ENCODE data around the gene CDIPT. TPM values are rescaled to one million over a fixed set of nuclear protein-coding genes. Genes with fewer than 3 reads are reported as not detected.
A peak's percentile ranks its signal among the peaks of the same experiment; 100 is the strongest.

Gene CDIPT
- total and polyA plus RNA-seq, 4 experiments from 2014 or later: 76.2 to 123 (median 83.5) TPM

- peaks cover 14 to 29% of the 10 kb centered on the region in 2 donors for H3K27me3 Mint-ChIP-seq
- H3K4me3 ChIP-seq (ENCODE audit: low read length in 2 of 2): no peak overlapping the region
- H3K4me1 ChIP-seq (ENCODE audit: insufficient read depth, low read length): peaks cover 14% of the 10 kb centered on the region
- no peaks in the 10 kb centered on the region for H3K36me3 ChIP-seq (ENCODE audit: insufficient read depth, low read length)
- peaks cover 3 to 18% (median 13%) of the 10 kb centered on the region in 4 donors for H3K4me1 Mint-ChIP-seq
- H3K9me3 ChIP-seq (ENCODE audit: control insufficient read depth in 1 of 2, low read length in 2 of 2): no peaks in the 10 kb centered on the region
- ChIA-PET POLR2A (ENCODE audit: partially characterized antibody) (no interaction called here), CTCF (ENCODE audit: partially characterized antibody) (interaction anchor here (1.0 kb wide), 1 partner anchor 33 kb away, joined by 4 read pairs; no protein-coding TSS in a partner anchor)
- no peaks in the 10 kb centered on the region for H3K36me3 Mint-ChIP-seq
- H3K27ac ChIP-seq (ENCODE audit: low read depth, low read length): no peak overlapping the region
- peaks cover 8% of the 10 kb centered on the region for H3K27me3 ChIP-seq (ENCODE audit: insufficient read depth, low read length)
- no peak overlapping the region for H3K4me3 Mint-ChIP-seq
- DNase-seq: no peak
- no peak overlapping the region for H3K27ac Mint-ChIP-seq
- intact Hi-C loops (cut with micrococcal nuclease): no loop called here
- H3K9me3 Mint-ChIP-seq: peaks cover 0 to 1% (median 0%) of the 10 kb centered on the region in 8 donors
Measured at GRCh38 chr16:29881050-29881449, 18.0 kb upstream of the CDIPT start.

GRCh38 chr16:29878172-29878571 is 15.1 kb upstream of the CDIPT start:
- CTCF ChIA-PET (ENCODE audit: partially characterized antibody): interaction anchor here (1.6 kb wide), 1 partner anchor 30 kb away, joined by 9 read pairs; no protein-coding TSS in a partner anchor
- Mint-ChIP-seq H3K36me3 (no peaks in the 10 kb centered on the region), H3K27me3 (peaks cover 14 to 31% of the 10 kb centered on the region in 2 donors), H3K27ac (no peak overlapping the region), H3K9me3 (peaks cover 0 to 1% (median 0%) of the 10 kb centered on the region in 8 donors), H3K4me3 (peak overlapping the region in 4 of 8 donors; percentile 42 to 88 (median 84)), H3K4me1 (peaks cover 3 to 21% (median 14%) of the 10 kb centered on the region in 4 donors)
- H3K27me3 ChIP-seq (ENCODE audit: insufficient read depth, low read length): peaks cover 8% of the 10 kb centered on the region
- H3K36me3 ChIP-seq (ENCODE audit: insufficient read depth, low read length): no peaks in the 10 kb centered on the region
- POLR2A ChIA-PET (ENCODE audit: partially characterized antibody): no interaction called here
- H3K4me3 ChIP-seq (ENCODE audit: low read length in 2 of 2): no peak overlapping the region
- intact Hi-C loops (cut with micrococcal nuclease): no loop called here
- H3K9me3 ChIP-seq (ENCODE audit: control insufficient read depth in 1 of 2, low read length in 2 of 2): no peaks in the 10 kb centered on the region
- peaks cover 14% of the 10 kb centered on the region for H3K4me1 ChIP-seq (ENCODE audit: insufficient read depth, low read length)
- no peak overlapping the region for H3K27ac ChIP-seq (ENCODE audit: low read depth, low read length)
- DNase-seq: no peak

DNA sequence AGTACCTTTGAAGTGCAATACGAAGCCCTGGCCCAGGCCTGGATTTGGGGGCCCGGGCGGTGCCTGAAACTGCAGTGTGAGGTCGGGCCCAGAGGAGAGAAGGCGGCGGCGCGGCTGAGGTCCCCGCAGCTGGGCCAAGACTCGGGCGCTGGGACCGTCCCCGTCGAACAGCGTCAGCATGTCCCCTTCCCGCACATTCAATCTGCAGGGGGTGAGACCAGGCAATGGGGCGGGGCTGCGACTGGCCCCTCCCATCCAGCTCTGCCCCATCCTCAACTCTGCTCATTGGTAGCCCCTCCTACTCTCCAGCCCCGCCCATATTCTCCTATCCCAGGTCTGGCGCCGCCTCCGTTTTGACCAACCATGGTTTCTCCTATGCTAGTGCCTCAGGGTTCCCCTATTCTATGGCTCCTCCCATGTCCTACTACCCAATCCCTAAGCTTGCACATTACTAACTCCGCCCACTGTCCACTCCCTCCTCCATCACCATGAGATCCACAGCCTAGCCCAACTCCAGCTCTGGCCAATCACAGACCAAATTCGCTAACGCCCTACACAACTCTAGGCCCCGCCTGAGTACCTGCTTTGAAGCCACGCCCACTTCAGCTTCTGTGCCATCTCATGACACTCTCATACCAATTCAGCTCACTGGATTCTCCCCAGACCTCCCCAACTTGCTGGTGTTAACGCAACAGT is 14.4 kb upstream of the CDIPT start:
- H3K4me3 ChIP-seq (ENCODE audit: low read length in 2 of 2): peak overlapping the region in 1 of 2 donors; percentile 38
- CTCF ChIA-PET (ENCODE audit: partially characterized antibody): interaction anchor here (1.6 kb wide), 1 partner anchor 29 kb away, joined by 9 read pairs; no protein-coding TSS in a partner anchor
- intact Hi-C loops (cut with micrococcal nuclease): no loop called here

GRCh38 chr16:29876594-29877249 is 13.7 kb upstream of the CDIPT start:
- Histone ChIP-seq H3K36me3 (ENCODE audit: insufficient read depth, low read length) (no peaks in the 10 kb centered on the region), H3K27me3 (ENCODE audit: insufficient read depth, low read length) (peaks cover 8% of the 10 kb centered on the region), H3K4me3 (ENCODE audit: low read length in 2 of 2) (peak overlapping the region in 1 of 2 donors; percentile 38), H3K27ac (ENCODE audit: low read depth, low read length) (no peak overlapping the region), H3K4me1 (ENCODE audit: insufficient read depth, low read length) (peaks cover 14% of the 10 kb centered on the region), H3K9me3 (ENCODE audit: control insufficient read depth in 1 of 2, low read length in 2 of 2) (no peaks in the 10 kb centered on the region)
- H3K4me1 Mint-ChIP-seq: peaks cover 3 to 21% (median 14%) of the 10 kb centered on the region in 4 donors
- DNase-seq: peak in 2 of 5 donors; percentile 12 to 14
- peak overlapping the region; percentile 38 to 88 (median 80) for H3K4me3 Mint-ChIP-seq
- H3K36me3 Mint-ChIP-seq: no peaks in the 10 kb centered on the region
- peak overlapping the region in 2 of 7 donors; percentile 35 to 68 for H3K27ac Mint-ChIP-seq
- intact Hi-C loops (cut with micrococcal nuclease): loop anchor here (1.0 kb wide), 1 partner anchor 13 kb away; the partner anchor contains the start of gene CDIPT
- peaks cover 0 to 1% (median 0%) of the 10 kb centered on the region in 8 donors for H3K9me3 Mint-ChIP-seq
- ChIA-PET CTCF (ENCODE audit: partially characterized antibody) (interaction anchor here (1.3 to 1.6 kb wide), 2 partner anchors 28 kb away, joined by 3 to 9 read pairs; no protein-coding TSS in a partner anchor), POLR2A (ENCODE audit: partially characterized antibody) (interaction anchor here (1.5 kb wide), 1 partner anchor 13 kb away, joined by 3 read pairs; the partner anchor contains the start of gene CDIPT)
- peaks cover 12 to 26% of the 10 kb centered on the region in 2 donors for H3K27me3 Mint-ChIP-seq

More for the DNA sequence above, 14.4 kb upstream of the CDIPT start:
- H3K27ac ChIP-seq (ENCODE audit: low read depth, low read length): no peak overlapping the region
- POLR2A ChIA-PET (ENCODE audit: partially characterized antibody): interaction anchor here (1.5 kb wide), 1 partner anchor 14 kb away, joined by 3 read pairs; the partner anchor contains the start of gene CDIPT
- H3K9me3 Mint-ChIP-seq: peaks cover 0 to 1% (median 0%) of the 10 kb centered on the region in 8 donors
- H3K4me1 Mint-ChIP-seq: peaks cover 3 to 21% (median 14%) of the 10 kb centered on the region in 4 donors
- no peaks in the 10 kb centered on the region for H3K36me3 ChIP-seq (ENCODE audit: insufficient read depth, low read length)
- H3K36me3 Mint-ChIP-seq: no peaks in the 10 kb centered on the region
- H3K27me3 Mint-ChIP-seq: peaks cover 12 to 26% of the 10 kb centered on the region in 2 donors
- peak overlapping the region; percentile 58 to 88 (median 82) for H3K4me3 Mint-ChIP-seq
- peaks cover 8% of the 10 kb centered on the region for H3K27me3 ChIP-seq (ENCODE audit: insufficient read depth, low read length)
- no peaks in the 10 kb centered on the region for H3K9me3 ChIP-seq (ENCODE audit: control insufficient read depth in 1 of 2, low read length in 2 of 2)
- peak; percentile 18 to 65 (median 33) for DNase-seq
- H3K4me1 ChIP-seq (ENCODE audit: insufficient read depth, low read length): peaks cover 14% of the 10 kb centered on the region
- H3K27ac Mint-ChIP-seq: peak overlapping the region in 2 of 7 donors; percentile 20 to 65

GRCh38 chr16:29876217-29876593 is 13.2 kb upstream of the CDIPT start:
- intact Hi-C loops (cut with micrococcal nuclease): loop anchor here (1.0 kb wide), 1 partner anchor 13 kb away; the partner anchor contains the start of gene CDIPT
- Mint-ChIP-seq H3K4me3 (peak overlapping the region; percentile 38 to 88 (median 80)), H3K4me1 (peaks cover 3 to 21% (median 14%) of the 10 kb centered on the region in 4 donors), H3K27me3 (peaks cover 12 to 24% of the 10 kb centered on the region in 2 donors), H3K9me3 (peaks cover 0 to 1% (median 0%) of the 10 kb centered on the region in 8 donors), H3K36me3 (no peaks in the 10 kb centered on the region), H3K27ac (peak overlapping the region in 1 of 7 donors; percentile 35)
- ChIA-PET CTCF (ENCODE audit: partially characterized antibody) (interaction anchor here (1.3 kb wide), 1 partner anchor 28 kb away, joined by 3 read pairs; no protein-coding TSS in a partner anchor), POLR2A (ENCODE audit: partially characterized antibody) (interaction anchor here (1.5 kb wide), 1 partner anchor 13 kb away, joined by 3 read pairs; the partner anchor contains the start of gene CDIPT)
- no peak for DNase-seq
- no peak overlapping the region for H3K27ac ChIP-seq (ENCODE audit: low read depth, low read length)
- H3K4me3 ChIP-seq (ENCODE audit: low read length in 2 of 2): peak overlapping the region in 1 of 2 donors; percentile 38
- peaks cover 14% of the 10 kb centered on the region for H3K4me1 ChIP-seq (ENCODE audit: insufficient read depth, low read length)
- no peaks in the 10 kb centered on the region for H3K9me3 ChIP-seq (ENCODE audit: control insufficient read depth in 1 of 2, low read length in 2 of 2)
- H3K36me3 ChIP-seq (ENCODE audit: insufficient read depth, low read length): no peaks in the 10 kb centered on the region
- peaks cover 8% of the 10 kb centered on the region for H3K27me3 ChIP-seq (ENCODE audit: insufficient read depth, low read length)

DNA sequence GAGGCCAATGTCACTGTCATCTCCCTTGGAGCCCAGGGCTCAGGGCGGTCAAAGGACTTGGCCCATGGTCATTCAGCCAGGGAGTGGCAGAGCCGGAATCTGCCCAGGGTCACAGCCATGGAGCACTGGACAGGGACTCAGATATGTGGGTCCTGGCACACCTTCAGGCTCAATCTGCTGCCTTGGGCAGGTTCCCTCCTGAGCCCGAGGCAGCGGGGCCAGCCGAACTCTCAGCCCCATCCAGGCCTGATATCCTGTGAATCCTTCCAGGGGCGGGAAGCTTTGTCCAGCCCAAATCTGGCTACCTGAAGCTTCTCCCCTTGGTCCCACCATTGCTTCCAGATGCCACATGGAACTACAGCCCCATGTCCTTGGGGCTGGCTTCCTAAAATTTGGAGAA is 12.2 kb upstream of the CDIPT start:
- Histone ChIP-seq H3K9me3 (ENCODE audit: control insufficient read depth in 1 of 2, low read length in 2 of 2) (no peaks in the 10 kb centered on the region), H3K27me3 (ENCODE audit: insufficient read depth, low read length) (peaks cover 8% of the 10 kb centered on the region), H3K36me3 (ENCODE audit: insufficient read depth, low read length) (no peaks in the 10 kb centered on the region), H3K27ac (ENCODE audit: low read depth, low read length) (no peak overlapping the region), H3K4me1 (ENCODE audit: insufficient read depth, low read length) (peaks cover 14% of the 10 kb centered on the region), H3K4me3 (ENCODE audit: low read length in 2 of 2) (no peak overlapping the region)
- Mint-ChIP-seq H3K36me3 (no peaks in the 10 kb centered on the region), H3K9me3 (peaks cover 0 to 1% (median 0%) of the 10 kb centered on the region in 8 donors), H3K27me3 (peaks cover 9 to 20% of the 10 kb centered on the region in 2 donors), H3K27ac (no peak overlapping the region), H3K4me1 (peaks cover 3 to 21% (median 14%) of the 10 kb centered on the region in 4 donors), H3K4me3 (no peak overlapping the region)
- no peak for DNase-seq
- ChIA-PET CTCF (ENCODE audit: partially characterized antibody) (no interaction called here), POLR2A (ENCODE audit: partially characterized antibody) (no interaction called here)
- intact Hi-C loops (cut with micrococcal nuclease): no loop called here

Measured in CD4-positive, alpha-beta memory T cell (primary cell).